ENCODE results near the gene CHPF.

GRCh38 chr2:219508444-219508734, 35.2 kb downstream of the CHPF start:
- no peak for TF ChIP-seq CTCF (IDR thresholded peaks at IDR 0.05)
- TF ChIP-seq EZH2 (IDR thresholded peaks at IDR 0.05; ENCODE audit: borderline replicate concordance, insufficient read depth, low read depth, low read length, poor library complexity, severe bottlenecking) = no peak

Measured in B cell (primary cell).